Dendritic cell treated with granulocyte-macrophage colony-stimulating factor and Interleukin-4, amounts not matched to agents 40 ng/mL and 50 ng/mL, for 4 days (primary cell): ENCODE results near the gene HOATZ.

ENCODE experiments used
- H3K27ac Mint-ChIP-seq: one replicate; pipeline ENCODE4 v1.8.0; 2022; ENCODE audit warnings: mild to moderate bottlenecking, mixed read lengths
- H3K27me3 Mint-ChIP-seq: one replicate; pipeline ENCODE4 v1.8.0; 2022; ENCODE audit warnings: mild to moderate bottlenecking, mixed read lengths
- H3K36me3 Mint-ChIP-seq: one replicate; pipeline ENCODE4 v1.8.0; 2022; ENCODE audit warnings: low read depth, mixed read lengths
- H3K4me1 Mint-ChIP-seq: one replicate; pipeline ENCODE4 v1.8.0; 2022; ENCODE audit warnings: low read depth, mixed read lengths
- H3K4me3 Mint-ChIP-seq: one replicate; pipeline ENCODE4 v1.8.0; 2022; ENCODE audit warnings: mild to moderate bottlenecking, moderate library complexity, mixed read lengths
- H3K9me3 Mint-ChIP-seq: one replicate; pipeline ENCODE4 v1.8.0; 2022; ENCODE audit warnings: mixed read lengths
- intact Hi-C: fragments of 100-400 bp; cut with micrococcal nuclease; formaldehyde crosslinking; loops from one replicate; pipeline ENCODE4 v1.15.0; 2022

Gene HOATZ

GRCh38 chr11:111549196-111549868 lies 34.8 kb downstream of the HOATZ start:
- Mint-ChIP-seq H3K4me3 (no peak overlapping the region), H3K4me1 (peaks cover 9% of the 10 kb centered on the region), H3K27me3 (no peaks in the 10 kb centered on the region), H3K36me3 (no peaks in the 10 kb centered on the region), H3K9me3 (no peaks in the 10 kb centered on the region), H3K27ac (no peak overlapping the region)
- intact Hi-C loops, result no loop called here

DNA sequence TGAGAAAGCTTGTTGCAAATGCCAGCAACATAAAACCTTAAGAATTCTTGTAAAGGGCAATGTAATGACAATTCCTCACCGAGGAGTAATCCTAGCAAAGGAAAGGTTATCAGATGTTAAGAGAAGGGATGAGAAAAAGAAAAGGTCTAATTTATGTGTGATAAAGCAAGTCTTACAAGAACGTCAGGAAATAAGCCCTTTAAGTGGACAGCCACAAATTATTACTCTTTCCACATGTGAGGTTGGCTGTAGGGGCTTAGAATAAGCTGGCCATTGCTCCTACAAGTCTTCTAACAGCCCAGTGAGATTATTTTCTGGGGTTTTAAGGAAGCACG lies 35.3 kb downstream of the HOATZ start:
- Mint-ChIP-seq H3K27me3 (no peaks in the 10 kb centered on the region), H3K27ac (no peak overlapping the region)

GRCh38 chr11:111550258-111550657 lies 35.7 kb downstream of the HOATZ start:
- H3K4me1 Mint-ChIP-seq, result peaks cover 9% of the 10 kb centered on the region
- H3K9me3 Mint-ChIP-seq, result no peaks in the 10 kb centered on the region
- intact Hi-C loops, result no loop called here
- H3K4me3 Mint-ChIP-seq, result no peak overlapping the region
- no peak overlapping the region for H3K27ac Mint-ChIP-seq
- H3K27me3 Mint-ChIP-seq, result no peaks in the 10 kb centered on the region
- no peaks in the 10 kb centered on the region for H3K36me3 Mint-ChIP-seq

More for the DNA sequence above, 35.3 kb downstream of the HOATZ start:
- H3K36me3 Mint-ChIP-seq, result no peaks in the 10 kb centered on the region
- no peak overlapping the region for H3K4me3 Mint-ChIP-seq
- H3K4me1 Mint-ChIP-seq, result peaks cover 9% of the 10 kb centered on the region
- intact Hi-C loops, result no loop called here
- no peaks in the 10 kb centered on the region for H3K9me3 Mint-ChIP-seq

DNA sequence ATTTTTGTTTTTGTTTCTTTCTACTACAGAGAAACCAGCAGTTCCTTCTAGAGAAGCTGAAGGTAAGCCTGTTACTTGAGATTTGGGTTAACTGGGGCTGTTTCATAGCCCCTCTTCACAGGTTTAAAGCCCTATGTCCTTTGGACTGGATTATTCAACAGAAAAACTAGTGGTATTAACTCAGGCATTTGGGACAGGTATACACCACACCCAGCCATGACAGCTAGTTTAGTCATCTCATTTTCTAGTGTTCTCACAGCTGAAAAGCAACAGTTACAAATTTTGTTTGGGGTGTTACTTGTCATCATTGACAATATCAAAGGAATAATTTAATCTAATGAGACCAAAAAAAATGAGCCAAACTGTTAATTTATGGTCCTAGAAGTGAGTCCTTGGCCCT lies 40.0 kb downstream of the HOATZ start:
- no peak overlapping the region for H3K4me3 Mint-ChIP-seq
- H3K27me3 Mint-ChIP-seq, result no peaks in the 10 kb centered on the region
- H3K36me3 Mint-ChIP-seq, result no peaks in the 10 kb centered on the region
- intact Hi-C loops, result no loop called here
- peaks cover 12% of the 10 kb centered on the region for H3K9me3 Mint-ChIP-seq
- peaks cover 8% of the 10 kb centered on the region for H3K4me1 Mint-ChIP-seq
- no peak overlapping the region for H3K27ac Mint-ChIP-seq

GRCh38 chr11:111555255-111555654 lies 40.7 kb downstream of the HOATZ start:
- Mint-ChIP-seq H3K4me3 (no peak overlapping the region), H3K9me3 (peaks cover 12% of the 10 kb centered on the region), H3K36me3 (no peaks in the 10 kb centered on the region), H3K27ac (no peak overlapping the region), H3K27me3 (no peaks in the 10 kb centered on the region), H3K4me1 (peaks cover 1% of the 10 kb centered on the region)
- intact Hi-C loops, result no loop called here

GRCh38 chr11:111557425-111558111 lies 43.0 kb downstream of the HOATZ start:
- intact Hi-C loops, result no loop called here
- Mint-ChIP-seq H3K27ac (no peak overlapping the region), H3K9me3 (peaks cover 12% of the 10 kb centered on the region), H3K4me3 (no peak overlapping the region), H3K4me1 (peaks cover 7% of the 10 kb centered on the region), H3K27me3 (no peaks in the 10 kb centered on the region), H3K36me3 (no peaks in the 10 kb centered on the region)

GRCh38 chr11:111559800-111560464 lies 45.4 kb downstream of the HOATZ start:
- Mint-ChIP-seq H3K4me1 (peaks cover 7% of the 10 kb centered on the region), H3K27me3 (peaks cover 1% of the 10 kb centered on the region), H3K27ac (no peak overlapping the region), H3K4me3 (no peak overlapping the region), H3K36me3 (no peaks in the 10 kb centered on the region), H3K9me3 (peaks cover 12% of the 10 kb centered on the region)
- intact Hi-C loops, result no loop called here

DNA sequence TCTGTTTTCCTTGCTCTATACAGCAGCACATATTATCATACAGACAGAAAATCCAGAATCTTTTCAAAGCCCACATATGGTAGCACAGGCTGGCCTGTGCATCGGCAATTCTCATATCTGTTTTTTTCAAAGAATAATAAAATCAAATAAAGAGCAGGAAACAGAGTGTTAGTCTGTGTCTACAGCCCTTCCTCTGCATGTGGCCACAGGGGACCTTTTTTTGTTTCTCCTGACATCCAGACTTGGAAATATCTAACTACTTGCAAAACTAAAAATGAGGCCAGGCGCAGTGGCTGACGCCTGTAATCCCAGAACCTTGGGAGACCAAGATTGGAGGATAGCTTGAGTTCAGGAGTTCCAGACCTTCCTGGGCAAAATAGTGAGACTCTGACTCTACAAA lies 46.2 kb downstream of the HOATZ start:
- intact Hi-C loops, result no loop called here
- Mint-ChIP-seq H3K36me3 (no peaks in the 10 kb centered on the region), H3K9me3 (peaks cover 9% of the 10 kb centered on the region), H3K4me1 (peaks cover 7% of the 10 kb centered on the region), H3K27me3 (peaks cover 1% of the 10 kb centered on the region), H3K27ac (no peak overlapping the region), H3K4me3 (no peak overlapping the region)

DNA sequence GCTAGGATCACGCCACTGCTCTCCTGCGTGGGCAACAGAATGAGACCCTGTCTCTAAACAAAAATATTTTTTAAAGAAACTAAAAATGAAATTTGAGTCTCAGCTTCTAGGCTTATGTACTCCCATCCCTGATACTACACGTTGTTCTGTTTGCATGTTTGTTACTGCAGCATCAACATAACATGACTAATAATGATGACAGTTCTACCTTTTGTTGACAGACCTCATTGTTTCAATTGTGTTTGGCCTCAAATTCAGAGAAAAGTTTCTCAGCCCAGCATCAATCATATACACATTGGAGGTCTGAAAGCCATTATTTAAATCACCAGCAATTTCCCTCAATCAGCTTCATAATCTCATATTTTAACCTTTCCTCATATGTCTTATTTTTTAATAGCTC lies 46.7 kb downstream of the HOATZ start:
- intact Hi-C loops, result no loop called here

GRCh38 chr11:111561791-111562325 lies 47.3 kb downstream of the HOATZ start:
- H3K36me3 Mint-ChIP-seq, result no peaks in the 10 kb centered on the region
- peaks cover 1% of the 10 kb centered on the region for H3K27me3 Mint-ChIP-seq
- intact Hi-C loops, result no loop called here
- no peaks in the 10 kb centered on the region for H3K9me3 Mint-ChIP-seq
- no peak overlapping the region for H3K4me3 Mint-ChIP-seq
- H3K27ac Mint-ChIP-seq, result no peak overlapping the region
- H3K4me1 Mint-ChIP-seq, result peaks cover 7% of the 10 kb centered on the region

More for the DNA sequence above, 46.7 kb downstream of the HOATZ start:
- Mint-ChIP-seq H3K36me3 (no peaks in the 10 kb centered on the region), H3K27me3 (peaks cover 1% of the 10 kb centered on the region), H3K27ac (no peak overlapping the region), H3K4me3 (no peak overlapping the region), H3K9me3 (peaks cover 4% of the 10 kb centered on the region), H3K4me1 (peaks cover 7% of the 10 kb centered on the region)

DNA sequence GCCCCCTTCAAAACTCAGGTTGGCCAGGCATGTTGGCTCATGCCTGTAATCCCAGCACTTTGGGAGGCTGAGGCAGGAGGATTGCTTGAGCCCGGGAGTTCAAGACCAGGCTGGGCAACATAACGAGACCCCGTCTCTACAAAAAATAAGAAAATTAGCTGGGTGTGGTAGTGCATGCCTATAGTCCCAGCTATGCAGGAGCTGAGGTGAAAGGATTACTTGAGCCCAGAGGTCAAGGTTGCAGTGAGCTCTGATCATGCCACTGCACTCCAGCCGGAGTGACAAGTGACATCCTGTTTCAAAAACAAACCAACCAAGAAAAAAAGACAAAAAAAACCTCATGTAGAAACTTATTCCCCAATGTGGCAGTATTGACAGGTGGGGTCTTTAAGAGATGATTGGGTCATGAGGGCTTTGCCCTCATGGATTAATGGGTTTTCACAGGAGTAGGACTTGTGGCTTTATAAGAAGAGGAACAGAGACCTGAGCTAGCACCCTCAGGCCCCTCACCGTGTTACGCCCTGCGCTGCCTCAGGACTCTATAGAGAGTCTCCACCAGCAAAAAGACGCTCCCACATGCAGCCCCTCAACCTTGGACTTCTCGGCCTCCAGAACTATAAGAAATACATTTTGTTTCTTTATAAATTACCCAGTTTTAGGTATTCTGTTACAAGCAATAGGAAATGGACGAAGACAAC lies 48.3 kb downstream of the HOATZ start:
- H3K9me3 Mint-ChIP-seq, result no peaks in the 10 kb centered on the region
- no peak overlapping the region for H3K4me3 Mint-ChIP-seq
- intact Hi-C loops, result no loop called here
- H3K27me3 Mint-ChIP-seq, result peaks cover 1% of the 10 kb centered on the region
- peaks cover 7% of the 10 kb centered on the region for H3K4me1 Mint-ChIP-seq
- H3K27ac Mint-ChIP-seq, result no peak overlapping the region
- H3K36me3 Mint-ChIP-seq, result no peaks in the 10 kb centered on the region

- Mint-ChIP-seq H3K4me1 (peaks cover 7% of the 10 kb centered on the region), H3K27ac (no peak overlapping the region), H3K27me3 (peaks cover 1% of the 10 kb centered on the region), H3K9me3 (no peaks in the 10 kb centered on the region), H3K36me3 (no peaks in the 10 kb centered on the region), H3K4me3 (no peak overlapping the region)
- intact Hi-C loops, result loop anchor here (1.0 kb wide), 2 partner anchors 212 to 276 kb away; no protein-coding TSS in a partner anchor
Observed at GRCh38 chr11:111565114-111565720, 50.6 kb downstream of the HOATZ start.

- Mint-ChIP-seq H3K9me3 (no peaks in the 10 kb centered on the region), H3K27ac (no peak overlapping the region), H3K36me3 (no peaks in the 10 kb centered on the region), H3K4me1 (peaks cover 7% of the 10 kb centered on the region), H3K27me3 (peaks cover 1% of the 10 kb centered on the region), H3K4me3 (no peak overlapping the region)
- intact Hi-C loops, result no loop called here
Observed at GRCh38 chr11:111566324-111566723, 51.7 kb downstream of the HOATZ start.
